GM21786 (cell line): ENCODE measurements around the gene SNRPA1.

Source experiments
- ATAC-seq: cut with Tn5 transposase; IDR thresholded peaks from one replicate; pipeline ENCODE4 v1.9.1; 2021; ENCODE audit not compliant: unreplicated experiment

The SNRPA1 gene

DNA sequence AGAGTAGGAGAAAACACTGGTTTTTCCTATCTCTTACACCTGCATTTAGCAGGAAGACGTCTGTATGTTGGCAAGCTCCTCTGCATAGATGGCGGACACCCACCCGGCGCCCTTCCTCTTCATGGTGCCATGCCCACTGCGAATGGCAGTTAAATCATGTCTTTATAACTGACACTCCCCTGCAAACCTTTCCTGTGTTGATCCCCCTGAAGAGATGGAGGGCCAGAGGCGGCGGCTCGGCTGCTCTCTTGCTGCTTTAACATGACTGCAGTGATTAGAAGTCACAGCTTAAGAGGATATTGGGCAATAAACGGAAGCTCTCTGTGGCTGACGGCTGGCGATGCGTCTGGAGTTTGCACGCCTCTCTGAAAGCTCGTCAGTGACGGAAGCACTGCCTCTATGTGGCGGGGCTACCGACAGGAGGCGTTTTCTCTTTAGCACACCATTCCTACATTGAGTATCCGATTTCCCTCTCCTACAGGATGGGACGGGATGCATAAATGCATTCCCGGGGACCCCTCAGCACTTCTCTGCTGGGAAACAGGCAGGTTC lies 25.5 kb upstream of the SNRPA1 start:
- ATAC-seq: peak; percentile 45

DNA sequence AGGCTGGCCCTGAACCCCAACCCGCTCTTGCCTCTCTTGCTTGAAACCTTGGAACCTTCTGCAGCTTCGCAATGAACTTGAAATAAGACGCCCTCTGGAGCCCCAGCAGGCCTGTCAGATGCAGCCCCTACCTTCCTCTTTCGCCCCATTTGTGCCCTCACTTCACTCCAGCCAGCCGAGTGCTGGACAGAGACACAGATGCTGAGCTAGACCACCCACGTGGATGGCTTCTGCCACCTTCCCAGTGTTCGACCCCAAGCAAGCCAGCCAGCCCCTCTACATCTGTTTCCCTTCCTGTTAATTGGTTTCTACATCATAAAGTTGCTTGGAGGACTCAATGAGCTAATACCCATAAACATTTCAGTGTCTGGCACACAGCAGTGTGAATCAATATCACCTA lies 23.8 kb upstream of the SNRPA1 start:
- no peak for ATAC-seq

DNA sequence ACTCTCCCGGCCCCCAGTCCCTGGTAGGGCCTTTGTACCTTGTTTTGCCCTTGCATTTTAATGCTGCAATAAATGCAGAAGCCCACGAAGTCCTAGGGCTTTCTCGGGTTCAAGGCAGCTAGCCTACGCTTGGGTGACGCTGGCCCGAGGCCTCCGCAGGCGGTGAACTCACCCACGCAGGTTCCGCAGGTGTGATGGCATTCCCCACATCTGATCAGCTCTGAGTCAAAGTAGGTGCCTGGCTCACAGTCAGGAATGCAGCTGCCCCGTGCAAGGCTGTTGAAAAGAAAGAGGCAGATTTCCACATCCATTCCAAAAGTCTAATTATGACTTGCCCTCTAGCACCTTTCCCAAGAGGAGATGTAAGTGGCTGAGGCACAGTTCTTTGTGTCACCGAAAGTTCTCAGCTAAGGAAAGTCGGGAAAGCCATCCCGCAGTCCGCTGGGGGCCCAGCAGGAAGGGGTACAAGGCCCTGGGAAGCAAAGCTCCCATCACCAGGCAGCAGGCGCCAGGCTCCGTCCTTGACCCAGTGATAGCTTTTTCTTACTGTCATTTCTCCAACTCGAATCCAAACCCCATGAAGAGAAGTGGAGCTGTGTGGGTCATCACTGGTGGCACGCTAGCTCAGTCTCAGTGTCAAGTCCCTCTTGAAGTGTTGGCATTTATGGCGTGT lies 23.2 kb upstream of the SNRPA1 start:
- ATAC-seq: no peak

DNA sequence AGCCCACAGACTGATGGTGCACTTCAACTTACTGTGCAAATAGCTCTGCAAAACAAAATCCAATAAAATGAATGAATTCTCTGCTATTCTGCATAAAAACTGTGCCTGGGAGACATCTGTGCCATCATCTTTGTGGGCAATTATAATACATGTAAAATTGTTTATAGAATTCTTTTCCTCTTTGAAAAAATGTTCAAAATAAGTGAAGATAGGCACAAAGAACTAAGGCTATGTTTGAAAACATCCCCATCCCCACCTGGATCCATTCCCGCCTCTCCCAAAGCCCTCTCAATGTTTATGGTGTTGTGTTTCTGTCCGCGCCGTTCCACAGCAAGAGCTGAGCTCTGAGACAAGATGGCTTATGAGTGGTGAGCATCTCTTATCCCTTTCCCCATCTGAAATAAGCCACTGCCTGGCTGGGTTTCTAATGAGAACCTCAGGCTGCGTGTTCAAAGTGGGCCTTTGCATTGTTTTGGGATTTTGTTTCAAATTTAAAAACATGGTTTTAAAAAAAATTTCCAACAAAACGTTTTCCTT lies 22.4 kb upstream of the SNRPA1 start:
- ATAC-seq: no peak

DNA sequence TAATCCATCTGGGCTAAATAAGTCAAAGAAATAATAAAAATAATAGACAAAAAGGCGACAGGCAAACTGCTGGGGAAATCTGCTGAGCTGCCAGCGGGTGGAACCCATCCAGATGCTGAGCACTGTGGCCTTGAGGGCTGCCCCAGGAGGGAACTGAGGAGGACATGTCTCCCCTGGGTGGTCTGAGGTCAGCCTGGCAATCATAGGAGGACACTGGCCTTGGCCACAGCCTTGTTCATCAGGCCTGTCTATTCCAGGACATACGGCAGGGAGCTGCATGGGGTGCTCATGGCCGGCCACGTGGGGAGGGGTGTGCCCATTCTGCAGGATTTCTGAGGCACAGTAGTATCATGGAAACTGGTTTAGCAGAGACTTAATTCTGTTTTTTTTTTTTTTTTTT lies 21.5 kb upstream of the SNRPA1 start:
- ATAC-seq: no peak

DNA sequence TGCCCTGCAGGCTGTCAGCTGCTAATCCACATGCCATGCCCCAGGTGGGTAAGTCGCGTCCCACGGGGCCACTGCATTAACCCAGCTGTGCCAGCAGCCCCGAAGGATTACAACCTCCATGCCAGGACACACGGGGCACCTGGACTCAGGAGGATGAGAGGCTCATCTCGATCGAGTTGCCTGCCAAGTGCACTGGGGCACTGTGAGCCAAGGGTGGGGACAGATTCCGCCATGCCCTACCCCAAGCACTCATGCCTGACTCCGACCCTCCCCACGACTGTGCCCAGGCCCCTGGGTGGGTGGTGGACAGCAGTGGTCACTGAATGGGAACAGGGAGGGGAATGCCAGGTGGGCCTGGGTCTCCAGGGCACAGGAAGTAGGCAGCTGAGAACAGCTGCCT lies 20.7 kb upstream of the SNRPA1 start:
- ATAC-seq: no peak

DNA sequence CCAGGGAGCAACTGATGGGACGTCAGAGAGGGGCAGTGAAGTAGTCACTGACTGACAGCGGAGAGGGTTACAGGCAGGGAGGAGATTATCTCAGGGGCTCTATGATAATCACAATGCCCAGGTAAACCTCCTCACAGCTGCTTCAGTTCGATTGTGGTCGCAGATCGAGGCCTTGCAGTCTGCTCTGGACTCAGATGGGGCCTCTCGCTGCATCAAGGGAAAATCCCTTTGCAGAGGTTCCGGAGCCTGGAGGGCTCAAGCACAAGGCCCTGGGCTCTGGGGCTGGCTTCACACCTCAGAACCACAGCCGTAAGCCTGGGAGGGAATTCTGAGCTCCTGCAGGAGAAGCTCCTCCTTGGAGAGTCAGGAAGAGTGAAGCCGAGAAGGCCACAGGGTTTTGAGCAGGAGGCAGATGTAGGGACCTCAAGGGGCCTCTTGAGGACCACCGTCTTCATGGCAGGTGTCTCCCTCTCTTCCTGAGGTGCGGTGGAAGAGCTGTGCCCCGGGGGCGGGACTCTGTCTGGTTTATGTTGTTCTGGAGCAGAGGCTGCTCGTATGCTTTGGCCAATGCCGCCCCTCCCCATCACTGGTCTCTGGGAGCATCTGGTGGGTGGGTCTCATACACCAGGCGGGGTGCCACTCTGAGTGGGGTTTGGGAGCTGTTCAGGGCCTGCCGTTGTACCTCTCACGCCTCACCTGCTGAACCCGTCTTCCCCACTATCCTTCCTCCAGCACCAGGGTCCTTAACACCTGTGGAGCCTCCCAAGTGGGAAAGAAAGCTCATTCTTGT lies 19.5 kb upstream of the SNRPA1 start:
- no peak for ATAC-seq

DNA sequence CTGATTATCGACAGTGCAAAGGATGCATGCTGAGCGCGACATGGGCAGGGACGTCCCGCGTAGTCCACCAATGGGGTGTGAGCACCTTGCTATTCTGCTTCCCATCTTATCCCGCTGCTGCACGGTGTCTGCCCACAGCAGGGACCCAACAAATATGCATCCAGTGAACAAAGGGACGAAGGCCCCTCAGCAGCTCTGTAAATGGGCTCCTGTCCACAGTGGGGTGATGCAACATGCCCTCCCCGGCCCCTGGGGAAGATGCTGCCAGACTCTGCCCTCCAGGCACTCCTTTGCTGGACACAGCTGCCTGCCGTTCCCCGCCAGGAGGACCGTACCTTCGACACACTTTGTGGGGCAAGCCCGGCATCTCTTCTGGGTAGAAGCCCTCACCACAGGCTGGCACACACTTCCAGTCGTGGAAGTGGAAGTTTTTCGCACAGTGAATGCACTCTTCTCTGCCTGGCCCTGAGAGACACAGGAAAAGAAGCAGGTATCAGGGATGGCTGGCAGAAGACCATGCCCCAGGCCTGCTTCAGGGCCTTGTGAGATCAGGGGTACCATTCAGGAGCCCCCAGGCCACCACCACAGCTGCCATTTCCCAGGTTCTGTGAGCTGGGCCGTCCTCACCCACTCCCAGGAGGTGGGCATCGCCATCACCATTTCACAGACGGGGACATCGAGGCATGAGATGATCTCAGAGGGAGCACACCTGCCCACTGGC lies 18.2 kb upstream of the SNRPA1 start:
- ATAC-seq: no peak

DNA sequence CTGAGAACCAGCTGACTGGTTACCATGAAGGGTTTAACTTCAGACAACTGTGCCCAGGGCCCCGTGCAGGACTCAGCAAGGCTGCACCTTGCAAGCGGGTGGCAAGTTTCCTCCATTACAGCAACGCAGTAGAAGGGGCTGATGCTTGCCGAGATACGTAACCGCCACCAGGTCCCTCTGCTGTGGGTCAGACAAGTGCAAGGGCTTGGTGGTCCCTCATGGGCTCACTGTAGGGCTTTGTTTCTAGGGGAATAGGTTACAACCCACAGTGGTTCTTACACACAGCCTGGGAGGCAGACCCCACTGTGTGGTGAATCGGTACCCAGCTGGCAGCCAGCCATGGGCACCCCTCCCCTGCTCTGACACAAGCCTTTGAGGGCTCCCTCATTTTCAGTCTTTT lies 15.5 kb upstream of the SNRPA1 start:
- ATAC-seq: no peak

DNA sequence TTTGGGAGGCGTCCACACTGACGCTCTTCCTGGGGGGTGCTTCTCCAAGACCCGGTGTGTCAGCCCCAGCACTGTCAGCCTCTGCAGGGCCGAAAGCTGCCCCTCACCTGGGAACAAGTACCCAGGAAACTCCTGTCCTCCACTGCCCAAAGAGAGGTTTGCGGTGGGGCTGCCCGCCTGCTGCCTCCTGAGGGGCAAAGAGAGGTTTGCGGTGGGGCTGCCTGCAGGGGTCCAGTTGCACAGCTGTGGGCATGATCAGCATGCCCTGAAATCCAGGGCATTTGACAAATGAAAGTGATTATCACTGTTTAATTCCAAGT lies 15.1 kb upstream of the SNRPA1 start:
- no peak for ATAC-seq

DNA sequence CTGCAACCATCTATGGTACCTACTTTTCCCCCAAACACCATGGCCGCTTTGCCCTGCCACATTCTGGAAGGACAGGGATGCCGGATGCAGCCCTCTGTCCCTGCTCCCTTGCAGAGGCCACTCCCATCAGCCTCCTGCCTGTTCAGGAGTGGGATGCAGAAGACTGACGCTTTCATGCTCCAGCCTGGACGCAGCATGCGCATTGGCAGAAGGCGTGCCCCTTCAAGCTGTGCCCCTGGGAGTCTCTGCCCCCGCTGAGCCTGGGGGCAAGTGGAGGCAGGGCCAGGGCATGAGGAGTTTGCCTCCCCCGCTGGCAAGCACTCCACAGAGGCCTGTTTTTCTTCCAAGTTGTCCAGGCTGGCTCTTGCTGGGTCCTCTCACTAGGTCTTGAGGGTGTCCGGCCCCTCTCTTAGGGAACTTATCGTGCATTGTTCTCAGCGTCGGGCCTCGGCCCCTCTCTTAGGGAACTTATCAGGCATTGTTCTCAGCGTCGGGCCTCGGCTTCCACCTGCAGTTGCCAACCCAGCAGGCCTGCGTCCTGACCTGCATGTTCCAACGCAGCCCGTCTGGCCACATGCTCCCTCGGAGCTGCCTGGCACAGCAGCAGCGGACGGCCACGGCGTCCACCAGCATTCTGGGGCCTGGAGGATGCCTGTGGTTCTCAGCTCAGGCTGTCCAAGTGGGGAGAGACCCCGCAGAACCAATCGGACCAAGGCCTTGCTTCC lies 14.6 kb upstream of the SNRPA1 start:
- no peak for ATAC-seq

DNA sequence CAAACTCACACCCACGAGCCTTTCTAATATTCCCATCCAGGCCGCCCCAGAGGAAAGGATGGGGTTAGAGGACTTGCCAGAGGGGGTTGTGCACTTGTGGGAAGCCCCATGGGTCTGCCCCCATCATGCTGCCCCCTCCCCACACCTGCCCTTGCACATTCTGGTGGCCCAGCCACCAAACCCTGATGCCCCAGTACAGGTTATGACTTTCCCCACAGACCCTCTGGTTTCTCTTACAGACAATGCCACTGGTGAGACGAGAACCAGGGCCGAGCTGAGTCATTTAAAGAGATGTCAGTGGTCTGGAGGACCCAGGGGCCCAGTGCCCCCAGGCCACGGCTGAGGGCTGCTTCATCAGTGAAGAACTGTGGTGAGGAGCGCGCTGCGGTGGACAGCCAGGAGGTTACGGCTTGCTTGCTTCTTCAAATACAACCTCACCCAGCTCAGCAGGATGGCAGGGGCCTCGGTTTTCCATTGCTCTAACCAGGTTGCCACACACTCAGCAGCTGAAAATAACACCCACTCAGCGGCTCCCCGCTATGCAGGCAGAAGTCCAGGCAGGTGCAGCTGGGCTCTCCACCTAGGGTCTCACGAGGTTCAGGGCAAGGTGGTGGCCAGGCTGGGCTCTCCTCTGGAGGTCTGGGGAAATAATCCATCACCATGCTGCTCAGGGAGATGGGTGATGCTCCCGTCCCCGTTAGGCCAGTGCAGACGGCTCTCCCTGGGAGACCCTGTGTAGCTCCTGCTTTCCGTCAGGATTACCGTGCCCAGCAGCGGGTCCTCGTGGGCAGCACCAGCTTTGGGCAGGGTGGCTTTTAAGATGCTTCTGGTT lies 13.8 kb upstream of the SNRPA1 start:
- no peak for ATAC-seq

DNA sequence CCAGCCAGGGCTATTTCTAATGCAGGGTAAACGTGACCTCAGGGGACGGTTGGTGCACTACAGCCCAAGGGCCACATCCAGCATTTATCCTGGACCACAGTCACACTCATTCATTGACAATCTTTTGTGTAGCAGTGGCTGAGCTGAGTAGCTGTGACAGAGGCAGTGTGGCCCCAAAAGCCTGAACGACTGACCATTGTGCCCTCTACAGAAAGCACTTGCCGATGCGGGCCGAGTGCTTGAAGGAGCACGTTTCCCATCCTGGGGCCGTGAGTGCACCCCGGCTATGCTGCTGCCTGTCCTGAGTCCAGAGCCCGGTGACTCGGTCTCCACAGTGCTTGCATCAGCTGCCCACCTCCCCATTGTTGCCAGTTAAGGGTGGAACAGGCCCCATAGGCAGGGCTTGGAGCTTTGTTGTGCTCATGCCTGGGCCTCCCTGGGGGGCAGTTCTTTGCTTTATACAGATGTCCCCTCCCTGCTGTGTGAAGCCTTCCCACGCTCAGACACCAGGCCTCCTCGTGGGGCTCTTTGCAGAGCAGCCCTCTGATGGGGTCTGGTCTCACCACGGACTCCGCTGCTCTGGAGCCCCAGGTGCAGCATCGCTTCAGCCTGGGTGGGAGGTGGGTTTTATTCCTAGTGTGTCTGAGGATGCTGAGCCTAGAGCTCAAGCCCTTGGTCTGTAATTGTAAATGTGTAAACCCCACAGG lies 13.0 kb upstream of the SNRPA1 start:
- no peak for ATAC-seq

DNA sequence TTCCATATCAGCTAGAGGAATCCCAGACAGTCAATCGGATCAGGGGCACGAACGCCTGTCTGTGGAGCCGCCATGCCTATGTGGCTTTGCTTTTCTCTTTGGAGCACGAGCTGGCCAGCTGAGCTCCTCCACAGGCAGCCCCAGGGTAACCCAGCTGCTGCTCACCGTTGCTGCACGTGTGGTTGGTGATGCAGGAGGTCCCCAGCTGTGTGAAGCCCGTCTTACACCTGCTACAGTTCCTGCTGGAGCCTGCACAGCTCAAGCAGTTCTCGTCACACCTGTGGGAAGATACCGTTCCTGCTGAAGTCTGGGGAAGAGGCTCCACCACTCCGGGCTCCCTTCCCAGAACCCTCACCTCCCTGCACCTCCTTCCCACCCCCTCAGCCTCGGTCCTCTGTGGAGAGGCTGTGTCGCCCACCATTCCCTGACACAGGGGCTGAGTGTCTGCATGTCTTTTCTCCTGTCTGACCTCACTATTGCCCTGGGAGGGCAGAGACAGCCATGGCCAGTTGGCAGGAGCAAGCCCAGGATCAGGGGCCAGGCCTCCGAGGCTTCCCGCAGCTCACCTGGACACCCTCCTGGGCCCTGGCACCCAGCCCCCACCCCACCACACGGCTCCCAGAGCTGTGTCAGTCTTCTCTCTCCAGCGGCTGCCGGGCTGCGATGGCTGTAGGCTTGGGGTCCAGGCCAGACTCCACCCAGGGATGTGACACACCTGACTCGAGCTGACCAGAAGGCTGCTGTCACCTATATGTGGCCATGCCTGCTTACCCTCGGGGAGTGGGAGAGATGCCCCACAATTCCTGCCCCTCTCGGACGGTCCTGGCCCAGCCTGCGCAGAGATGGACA lies 12.2 kb upstream of the SNRPA1 start:
- ATAC-seq: no peak

DNA sequence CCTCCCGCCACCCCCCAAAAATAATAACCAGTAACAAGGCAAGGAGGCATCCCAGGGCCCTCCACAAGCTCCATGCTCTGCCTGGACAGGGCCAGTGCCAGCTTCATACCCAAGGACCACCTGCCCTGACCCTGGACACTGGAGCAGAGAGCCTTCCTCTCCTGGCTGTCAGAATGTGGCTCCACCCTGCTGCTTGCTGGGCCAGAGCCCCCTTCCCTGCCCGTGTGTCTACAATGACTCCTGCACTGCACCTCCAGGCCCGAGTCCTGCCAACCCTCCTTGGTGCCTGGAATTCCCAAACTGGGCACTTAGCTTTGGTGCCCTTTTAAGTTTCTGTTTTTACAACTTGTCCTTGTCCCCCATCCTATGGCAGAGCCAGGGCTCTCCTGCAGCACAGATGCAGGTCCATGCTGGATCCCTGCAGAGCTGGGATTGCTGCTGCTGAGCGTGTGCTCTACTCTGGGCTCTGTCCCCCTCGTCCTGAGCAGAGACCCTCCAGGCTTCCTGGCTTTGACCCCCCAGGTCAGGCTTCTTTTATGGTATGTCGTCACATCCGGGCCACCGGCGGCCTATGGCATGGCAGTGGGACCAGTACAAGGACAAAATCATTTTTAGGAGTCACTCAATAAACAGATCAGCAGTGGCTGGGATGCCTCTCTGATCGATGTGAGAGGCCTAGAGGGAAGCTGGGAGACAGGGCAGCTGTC lies 11.4 kb upstream of the SNRPA1 start:
- ATAC-seq: no peak

DNA sequence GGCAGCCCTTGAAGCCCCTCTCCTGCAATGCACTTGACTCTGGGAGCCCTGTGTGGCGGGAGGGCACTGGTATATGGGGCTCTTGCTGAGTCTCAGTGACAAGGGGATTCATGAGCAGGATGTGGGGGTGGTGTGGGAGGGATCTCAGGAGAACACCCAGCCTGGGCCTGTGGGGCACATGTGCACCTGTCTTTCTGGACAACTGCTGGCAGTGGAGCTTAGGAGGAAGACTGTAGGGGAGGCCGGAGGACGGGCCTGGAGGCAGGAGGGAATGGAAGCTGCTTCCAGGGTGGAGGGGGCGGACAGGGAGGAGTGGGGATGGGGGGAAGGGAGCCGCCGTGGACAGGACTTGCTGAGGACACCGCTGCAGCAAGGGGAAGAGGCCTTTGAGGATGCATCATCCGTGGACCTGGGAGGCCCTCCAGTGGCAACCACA lies 10.8 kb upstream of the SNRPA1 start:
- no peak for ATAC-seq

DNA sequence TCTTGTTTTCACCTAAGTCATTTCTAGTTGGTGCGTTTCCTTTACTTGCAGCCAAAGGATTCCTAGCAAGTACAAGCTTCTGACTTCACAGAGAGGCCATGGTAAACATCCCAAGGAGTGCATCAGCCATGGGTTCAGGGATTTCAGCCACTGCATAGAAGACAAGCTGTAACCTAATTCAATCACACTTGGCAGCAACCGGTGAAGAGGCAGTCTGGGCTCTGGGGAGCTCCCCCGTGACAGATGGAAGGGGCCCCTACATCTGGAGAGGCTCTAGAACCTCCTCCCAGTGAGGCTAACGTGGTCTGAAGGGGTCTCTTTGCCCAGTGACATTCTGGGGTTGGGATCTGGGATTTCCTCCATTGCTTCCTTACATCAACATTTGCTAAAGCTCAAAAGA lies 8.4 kb upstream of the SNRPA1 start:
- no peak for ATAC-seq
